ENCODE measurements around the gene ZRSR2.
"Not testable (repeated sequence)": the region's sequence is repeated elsewhere in the genome, so short reads cannot be mapped to it uniquely, and the experiment has no call there.

The ZRSR2 gene

GRCh38 chrX:15755091-15755490, 35.2 kb upstream of the ZRSR2 start:
- H3K27ac ChIP-seq (ENCODE audit: low read depth, low read length): no peak overlapping the region
- H3K79me2 ChIP-seq (ENCODE audit: control insufficient read depth, insufficient read depth, low read length, unreplicated experiment): no peaks in the 10 kb centered on the region
- no peak overlapping the region for H3K4me3 ChIP-seq (ENCODE audit: low read depth, low read length)
- H3K27me3 ChIP-seq (ENCODE audit: insufficient read depth, low read length): no peaks in the 10 kb centered on the region
- H3K36me3 ChIP-seq (ENCODE audit: insufficient read depth, low read length): no peaks in the 10 kb centered on the region
- H2AFZ ChIP-seq (ENCODE audit: low read length, unreplicated experiment): no peak overlapping the region
- H3K4me1 ChIP-seq (ENCODE audit: control insufficient read depth, insufficient read depth, low read length, unreplicated experiment): peaks cover 16% of the 10 kb centered on the region

GRCh38 chrX:15758140-15758539, 32.1 kb upstream of the ZRSR2 start:
- Histone ChIP-seq H3K36me3 (ENCODE audit: insufficient read depth, low read length) (no peaks in the 10 kb centered on the region), H3K27me3 (ENCODE audit: insufficient read depth, low read length) (no peaks in the 10 kb centered on the region), H3K27ac (ENCODE audit: low read depth, low read length) (no peak overlapping the region), H3K4me1 (ENCODE audit: control insufficient read depth, insufficient read depth, low read length, unreplicated experiment) (no peaks in the 10 kb centered on the region), H3K79me2 (ENCODE audit: control insufficient read depth, insufficient read depth, low read length, unreplicated experiment) (no peaks in the 10 kb centered on the region), H3K4me3 (ENCODE audit: low read depth, low read length) (no peak overlapping the region), H2AFZ (ENCODE audit: low read length, unreplicated experiment) (no peak overlapping the region)

- not testable (repeated sequence) for H3K79me2 ChIP-seq (ENCODE audit: control insufficient read depth, insufficient read depth, low read length, unreplicated experiment); H3K27ac ChIP-seq (ENCODE audit: low read depth, low read length); H3K4me1 ChIP-seq (ENCODE audit: control insufficient read depth, insufficient read depth, low read length, unreplicated experiment); H3K27me3 ChIP-seq (ENCODE audit: insufficient read depth, low read length); H3K4me3 ChIP-seq (ENCODE audit: low read depth, low read length); H2AFZ ChIP-seq (ENCODE audit: low read length, unreplicated experiment); H3K36me3 ChIP-seq (ENCODE audit: insufficient read depth, low read length)
Measured at GRCh38 chrX:15759886-15760285, 30.4 kb upstream of the ZRSR2 start.

GRCh38 chrX:15761564-15762191, 28.6 kb upstream of the ZRSR2 start:
- H3K27me3 ChIP-seq (ENCODE audit: insufficient read depth, low read length): no peaks in the 10 kb centered on the region
- no peaks in the 10 kb centered on the region for H3K4me1 ChIP-seq (ENCODE audit: control insufficient read depth, insufficient read depth, low read length, unreplicated experiment)
- H3K4me3 ChIP-seq (ENCODE audit: low read depth, low read length): no peak overlapping the region
- no peaks in the 10 kb centered on the region for H3K79me2 ChIP-seq (ENCODE audit: control insufficient read depth, insufficient read depth, low read length, unreplicated experiment)
- no peak overlapping the region for H2AFZ ChIP-seq (ENCODE audit: low read length, unreplicated experiment)
- no peak overlapping the region for H3K27ac ChIP-seq (ENCODE audit: low read depth, low read length)
- H3K36me3 ChIP-seq (ENCODE audit: insufficient read depth, low read length): no peaks in the 10 kb centered on the region

- no peaks in the 10 kb centered on the region for H3K79me2 ChIP-seq (ENCODE audit: control insufficient read depth, insufficient read depth, low read length, unreplicated experiment)
- no peak overlapping the region for H2AFZ ChIP-seq (ENCODE audit: low read length, unreplicated experiment)
- no peak overlapping the region for H3K27ac ChIP-seq (ENCODE audit: low read depth, low read length)
- H3K4me3 ChIP-seq (ENCODE audit: low read depth, low read length): no peak overlapping the region
- no peaks in the 10 kb centered on the region for H3K36me3 ChIP-seq (ENCODE audit: insufficient read depth, low read length)
- no peaks in the 10 kb centered on the region for H3K27me3 ChIP-seq (ENCODE audit: insufficient read depth, low read length)
- H3K4me1 ChIP-seq (ENCODE audit: control insufficient read depth, insufficient read depth, low read length, unreplicated experiment): no peaks in the 10 kb centered on the region
Measured at GRCh38 chrX:15769300-15769954, 20.9 kb upstream of the ZRSR2 start.

GRCh38 chrX:15781961-15782699, 8.2 kb upstream of the ZRSR2 start:
- no peak overlapping the region for H3K27ac ChIP-seq (ENCODE audit: low read depth, low read length)
- no peak overlapping the region for H2AFZ ChIP-seq (ENCODE audit: low read length, unreplicated experiment)
- no peaks in the 10 kb centered on the region for H3K27me3 ChIP-seq (ENCODE audit: insufficient read depth, low read length)

GRCh38 chrX:15785176-15785750, 5.0 kb upstream of the ZRSR2 start:
- Histone ChIP-seq H3K27me3 (ENCODE audit: insufficient read depth, low read length) (no peaks in the 10 kb centered on the region), H3K36me3 (ENCODE audit: insufficient read depth, low read length) (no peaks in the 10 kb centered on the region; the same call in 1 of the 2 replicates), H2AFZ (ENCODE audit: low read length, unreplicated experiment) (no peak overlapping the region), H3K4me3 (ENCODE audit: low read depth, low read length) (no peak overlapping the region), H3K79me2 (ENCODE audit: control insufficient read depth, insufficient read depth, low read length, unreplicated experiment) (no peaks in the 10 kb centered on the region), H3K27ac (ENCODE audit: low read depth, low read length) (no peak overlapping the region), H3K4me1 (ENCODE audit: control insufficient read depth, insufficient read depth, low read length, unreplicated experiment) (no peaks in the 10 kb centered on the region)

More at GRCh38 chrX:15781961-15782699, 8.2 kb upstream of the ZRSR2 start:
- H3K4me3 ChIP-seq (ENCODE audit: low read depth, low read length): no peak overlapping the region
- H3K79me2 ChIP-seq (ENCODE audit: control insufficient read depth, insufficient read depth, low read length, unreplicated experiment): no peaks in the 10 kb centered on the region
- H3K4me1 ChIP-seq (ENCODE audit: control insufficient read depth, insufficient read depth, low read length, unreplicated experiment): no peaks in the 10 kb centered on the region
- H3K36me3 ChIP-seq (ENCODE audit: insufficient read depth, low read length): no peaks in the 10 kb centered on the region; the same call in 1 of the 2 replicates

- H3K27ac ChIP-seq (ENCODE audit: low read depth, low read length): no peak overlapping the region
- H3K36me3 ChIP-seq (ENCODE audit: insufficient read depth, low read length): no peaks in the 10 kb centered on the region; the same call in 1 of the 2 replicates
- H3K79me2 ChIP-seq (ENCODE audit: control insufficient read depth, insufficient read depth, low read length, unreplicated experiment): peaks cover 6% of the 10 kb centered on the region
Measured at GRCh38 chrX:15786915-15787314, 3.4 kb upstream of the ZRSR2 start.

GRCh38 chrX:15790769-15791290, 546 bp downstream of the ZRSR2 start:
- peak overlapping the region; percentile 65 for H3K27ac ChIP-seq (ENCODE audit: low read depth, low read length)
- H2AFZ ChIP-seq (ENCODE audit: low read length, unreplicated experiment): peak overlapping the region; percentile 100

More at GRCh38 chrX:15786915-15787314, 3.4 kb upstream of the ZRSR2 start:
- Histone ChIP-seq H3K27me3 (ENCODE audit: insufficient read depth, low read length) (no peaks in the 10 kb centered on the region), H3K4me1 (ENCODE audit: control insufficient read depth, insufficient read depth, low read length, unreplicated experiment) (no peaks in the 10 kb centered on the region), H3K4me3 (ENCODE audit: low read depth, low read length) (no peak overlapping the region), H2AFZ (ENCODE audit: low read length, unreplicated experiment) (no peak overlapping the region)

GRCh38 chrX:15797707-15798106, 7.4 kb downstream of the ZRSR2 start:
- Histone ChIP-seq H2AFZ (ENCODE audit: low read length, unreplicated experiment) (no peak overlapping the region), H3K79me2 (ENCODE audit: control insufficient read depth, insufficient read depth, low read length, unreplicated experiment) (peaks cover 19% of the 10 kb centered on the region), H3K36me3 (ENCODE audit: insufficient read depth, low read length) (peaks cover 2% of the 10 kb centered on the region; the same call in 1 of the 2 replicates), H3K27ac (ENCODE audit: low read depth, low read length) (no peak overlapping the region), H3K27me3 (ENCODE audit: insufficient read depth, low read length) (no peaks in the 10 kb centered on the region), H3K4me1 (ENCODE audit: control insufficient read depth, insufficient read depth, low read length, unreplicated experiment) (peaks cover 2% of the 10 kb centered on the region), H3K4me3 (ENCODE audit: low read depth, low read length) (no peak overlapping the region)

More at GRCh38 chrX:15790769-15791290, 546 bp downstream of the ZRSR2 start:
- H3K4me3 ChIP-seq (ENCODE audit: low read depth, low read length): peak overlapping the region; percentile 93
- H3K79me2 ChIP-seq (ENCODE audit: control insufficient read depth, insufficient read depth, low read length, unreplicated experiment): peaks cover 24% of the 10 kb centered on the region
- H3K27me3 ChIP-seq (ENCODE audit: insufficient read depth, low read length): no peaks in the 10 kb centered on the region
- peaks cover 4% of the 10 kb centered on the region for H3K4me1 ChIP-seq (ENCODE audit: control insufficient read depth, insufficient read depth, low read length, unreplicated experiment)
- H3K36me3 ChIP-seq (ENCODE audit: insufficient read depth, low read length): peaks cover 6% of the 10 kb centered on the region
